Fibroblast of lung (primary cell): ENCODE measurements around the gene ATCAY. TPM values are rescaled to one million over a fixed set of nuclear protein-coding genes. Genes with fewer than 3 reads are reported as not detected.

ENCODE experiments used
- DNase-seq, 2 donors: peaks; one replicate each; pipeline versions ENCODE4 v3.0.0 to v3.0.0-alpha.2; 2010; ENCODE audit warnings: low read depth in 2 of 2
- H2AFZ ChIP-seq: 2 replicates; pipeline ENCODE4 v1.5.1; 2012; ENCODE audit warnings: low read length, control low read depth, inconsistent platforms
- H3K27ac ChIP-seq: 2 replicates; pipeline ENCODE4 v1.5.1; 2011; ENCODE audit warnings: low read length, control low read depth; ENCODE audit not compliant: insufficient read depth
- H3K27me3 ChIP-seq: 2 replicates; pipeline ENCODE4 v1.5.1; 2011; ENCODE audit warnings: mild to moderate bottlenecking, low read length; ENCODE audit not compliant: control insufficient read depth, insufficient read depth
- H3K36me3 ChIP-seq: 2 replicates; pipeline ENCODE4 v1.5.1; 2011; ENCODE audit warnings: low read length; ENCODE audit not compliant: control insufficient read depth, insufficient read depth
- H3K4me1 ChIP-seq: 2 replicates; pipeline ENCODE4 v1.5.1; 2011; ENCODE audit warnings: low read length; ENCODE audit not compliant: control insufficient read depth, insufficient read depth; ENCODE audit errors: extremely low read depth
- H3K4me2 ChIP-seq: 2 replicates; pipeline ENCODE4 v1.5.1; 2011; ENCODE audit warnings: low read length, control low read depth; ENCODE audit not compliant: insufficient read depth; ENCODE audit errors: extremely low read depth
- H3K4me3 ChIP-seq, 4 experiments: fragments of 200-600 bp in 1 of 4; sonication (generic) in 1 of 4; replicated peaks in 1 of 4; 2 replicates each; pipeline ENCODE4 v1.5.1; 2011 to 2016; ENCODE audit warnings: low read length in 4 of 4, low read depth in 3 of 4, mild to moderate bottlenecking in 3 of 4, control low read depth in 2 of 4, inconsistent platforms in 1 of 4, mixed read lengths in 1 of 4; ENCODE audit not compliant: insufficient read depth in 1 of 4; ENCODE audit errors: control extremely low read depth in 1 of 4
- H3K79me2 ChIP-seq: 2 replicates; pipeline ENCODE4 v1.5.1; 2012; ENCODE audit warnings: mild to moderate bottlenecking, low read length, inconsistent platforms; ENCODE audit not compliant: control insufficient read depth, insufficient read depth
- H3K9ac ChIP-seq: 2 replicates; pipeline ENCODE4 v1.5.1; 2011; ENCODE audit warnings: mild to moderate bottlenecking, low read length, control low read depth; ENCODE audit not compliant: insufficient read depth
- H3K9me3 ChIP-seq: 2 replicates; pipeline ENCODE4 v1.5.1; 2012; ENCODE audit warnings: low read depth, low read length; ENCODE audit not compliant: control insufficient read depth, insufficient read depth
- H4K20me1 ChIP-seq: 2 replicates; pipeline ENCODE4 v1.5.1; 2011; ENCODE audit warnings: low read length; ENCODE audit not compliant: control insufficient read depth, insufficient read depth; ENCODE audit errors: extremely low read depth
- CTCF ChIP-seq, 2 donors: IDR thresholded peaks in 1 of 2; conservative IDR thresholded peaks in 1 of 2; 1 replicate in 1 of 2; 2 replicates in 1 of 2; pipeline ENCODE4 v1.5.1; 2011 to 2012; ENCODE audit warnings: low read length in 2 of 2, control low read depth in 1 of 2, inconsistent platforms in 1 of 2, low read depth in 1 of 2, mild to moderate bottlenecking in 1 of 2
- EZH2 ChIP-seq: IDR thresholded peaks from 2 replicates; pipeline ENCODE4 v1.5.1; 2012; ENCODE audit warnings: low read length, control low read depth, mild to moderate bottlenecking; ENCODE audit errors: missing control alignments
- polyA plus RNA-seq, 2 donors: library from polyadenylated mRNA; depleted of rRNA in 1 of 2; stranded (reverse) in 1 of 2; unstranded in 1 of 2; fragments of >200 nt; gene quantifications; 2 replicates each; pipeline ENCODE4 v1.2.1, GENCODE V29; 2011 to 2012; ENCODE audit warnings: missing spikeins in 1 of 2
- total RNA-seq: library from RNA; depleted of rRNA; stranded (reverse); fragments of >200 nt; gene quantifications from 2 replicates; pipeline ENCODE4 v1.2.1, GENCODE V29; 2014

Gene ATCAY
- total and polyA plus RNA-seq, 2 donors (not counting 1 experiment from before 2014, with no cell fraction given), result 0.01 TPM; not detected in 1

- Histone ChIP-seq H3K4me2 (no peak overlapping the region), H3K27me3 (no peaks in the 10 kb centered on the region), H2AFZ (no peak overlapping the region), H3K9me3 (no peaks in the 10 kb centered on the region), H4K20me1 (no peaks in the 10 kb centered on the region), H3K79me2 (no peaks in the 10 kb centered on the region), H3K36me3 (no peaks in the 10 kb centered on the region), H3K9ac (no peak overlapping the region), H3K4me3 (no peak overlapping the region), H3K27ac (no peak overlapping the region), H3K4me1 (peaks cover 1% of the 10 kb centered on the region)
- no peak for DNase-seq
- no peak for TF ChIP-seq EZH2
- TF ChIP-seq CTCF (conservative IDR thresholded peaks at IDR 0.05 in 1 of 2, IDR thresholded peaks at IDR 0.05 in 1 of 2; ENCODE audit: low read depth in 1 of 2, low read length in 2 of 2), result no peak
These were observed 30.7 kb upstream of the ATCAY start for GRCh38 chr19:3849787-3850186.

- no peak for DNase-seq
- no peaks in the 10 kb centered on the region for H3K27me3 ChIP-seq
- no peak overlapping the region for H3K4me2 ChIP-seq
- no peak overlapping the region for H3K27ac ChIP-seq
- no peak overlapping the region for H3K9ac ChIP-seq
- H3K4me1 ChIP-seq, result no peaks in the 10 kb centered on the region
- no peaks in the 10 kb centered on the region for H3K36me3 ChIP-seq
- H3K79me2 ChIP-seq, result no peaks in the 10 kb centered on the region
- H3K4me3 ChIP-seq, result no peak overlapping the region
- no peaks in the 10 kb centered on the region for H4K20me1 ChIP-seq
- no peak for TF ChIP-seq EZH2
- TF ChIP-seq CTCF (conservative IDR thresholded peaks at IDR 0.05 in 1 of 2, IDR thresholded peaks at IDR 0.05 in 1 of 2; ENCODE audit: low read depth in 1 of 2, low read length in 2 of 2), result no peak
- H2AFZ ChIP-seq, result no peak overlapping the region
- H3K9me3 ChIP-seq, result no peaks in the 10 kb centered on the region
These were observed 30.0 kb upstream of the ATCAY start for GRCh38 chr19:3850320-3850972.

GRCh38 chr19:3851254-3852176, 29.0 kb upstream of the ATCAY start:
- H3K79me2 ChIP-seq, result no peaks in the 10 kb centered on the region
- no peaks in the 10 kb centered on the region for H3K36me3 ChIP-seq
- no peak for TF ChIP-seq EZH2
- TF ChIP-seq CTCF (conservative IDR thresholded peaks at IDR 0.05 in 1 of 2, IDR thresholded peaks at IDR 0.05 in 1 of 2; ENCODE audit: low read depth in 1 of 2, low read length in 2 of 2), result no peak
- no peak overlapping the region for H2AFZ ChIP-seq
- H3K9me3 ChIP-seq, result no peaks in the 10 kb centered on the region
- no peaks in the 10 kb centered on the region for H3K4me1 ChIP-seq
- H3K4me2 ChIP-seq, result no peak overlapping the region
- H3K27ac ChIP-seq, result no peak overlapping the region
- no peaks in the 10 kb centered on the region for H4K20me1 ChIP-seq
- H3K9ac ChIP-seq, result no peak overlapping the region
- no peak overlapping the region for H3K4me3 ChIP-seq
- peak; percentile 3 to 36 for DNase-seq
- no peaks in the 10 kb centered on the region for H3K27me3 ChIP-seq
